ENCODE results near the gene POU2F2.
A peak's percentile ranks its signal among the peaks of the same experiment; 100 is the strongest.

POU2F2 gene

DNA sequence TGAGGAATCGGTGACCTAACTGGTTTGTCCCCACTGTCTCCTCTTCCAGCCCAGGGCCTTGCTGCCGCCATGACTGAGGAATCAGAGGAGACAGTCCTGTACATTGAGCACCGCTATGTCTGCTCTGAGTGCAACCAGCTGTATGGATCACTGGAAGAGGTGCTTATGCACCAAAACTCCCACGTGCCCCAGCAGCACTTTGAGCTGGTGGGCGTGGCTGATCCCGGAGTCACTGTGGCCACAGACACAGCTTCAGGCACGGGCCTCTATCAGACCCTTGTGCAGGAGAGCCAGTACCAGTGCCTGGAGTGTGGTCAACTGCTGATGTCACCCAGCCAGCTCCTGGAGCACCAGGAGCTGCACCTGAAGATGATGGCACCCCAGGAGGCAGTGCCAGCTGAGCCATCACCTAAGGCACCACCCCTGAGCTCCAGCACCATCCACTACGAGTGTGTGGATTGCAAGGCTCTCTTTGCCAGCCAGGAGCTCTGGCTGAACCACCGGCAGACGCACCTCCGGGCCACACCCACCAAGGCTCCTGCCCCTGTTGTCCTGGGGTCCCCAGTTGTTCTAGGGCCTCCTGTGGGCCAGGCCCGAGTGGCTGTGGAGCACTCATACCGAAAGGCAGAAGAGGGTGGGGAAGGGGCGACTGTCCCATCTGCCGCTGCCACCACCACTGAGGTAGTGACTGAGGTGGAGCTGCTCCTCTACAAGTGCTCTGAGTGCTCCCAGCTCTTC lies 53.5 kb downstream of the POU2F2 start:
- no peak for FAIRE-seq

GRCh38 chr19:42078058-42078457 lies 54.2 kb downstream of the POU2F2 start:
- FAIRE-seq: no peak

DNA sequence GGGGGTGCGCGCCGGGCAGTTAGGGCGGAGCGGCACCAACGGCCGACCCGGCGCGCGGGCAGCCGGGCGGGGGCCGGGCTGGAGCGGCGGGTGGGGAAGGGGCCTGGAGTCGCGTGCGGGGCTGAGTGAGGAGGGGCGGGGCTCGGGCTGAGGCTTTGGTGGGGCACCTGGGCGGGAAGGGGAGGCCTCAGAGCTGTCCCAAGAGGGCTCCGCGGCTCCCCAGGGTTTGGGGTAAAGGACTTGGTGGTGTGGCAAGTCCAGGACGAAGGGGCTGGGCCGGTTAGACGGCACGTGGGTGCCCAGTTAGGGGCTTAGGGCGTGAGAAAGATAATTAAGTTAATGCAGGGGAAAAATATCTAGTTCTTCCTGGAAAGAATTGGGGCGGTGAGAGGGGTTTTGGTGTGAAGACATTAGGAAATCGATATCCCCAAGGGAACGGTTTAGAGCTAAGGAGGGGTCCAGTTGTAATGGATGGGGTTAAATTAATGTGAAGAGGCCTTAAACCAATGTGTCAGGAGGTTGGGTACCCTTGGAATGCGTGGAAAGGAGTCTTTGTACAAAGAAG lies 55.8 kb downstream of the POU2F2 start:
- FAIRE-seq: no peak

DNA sequence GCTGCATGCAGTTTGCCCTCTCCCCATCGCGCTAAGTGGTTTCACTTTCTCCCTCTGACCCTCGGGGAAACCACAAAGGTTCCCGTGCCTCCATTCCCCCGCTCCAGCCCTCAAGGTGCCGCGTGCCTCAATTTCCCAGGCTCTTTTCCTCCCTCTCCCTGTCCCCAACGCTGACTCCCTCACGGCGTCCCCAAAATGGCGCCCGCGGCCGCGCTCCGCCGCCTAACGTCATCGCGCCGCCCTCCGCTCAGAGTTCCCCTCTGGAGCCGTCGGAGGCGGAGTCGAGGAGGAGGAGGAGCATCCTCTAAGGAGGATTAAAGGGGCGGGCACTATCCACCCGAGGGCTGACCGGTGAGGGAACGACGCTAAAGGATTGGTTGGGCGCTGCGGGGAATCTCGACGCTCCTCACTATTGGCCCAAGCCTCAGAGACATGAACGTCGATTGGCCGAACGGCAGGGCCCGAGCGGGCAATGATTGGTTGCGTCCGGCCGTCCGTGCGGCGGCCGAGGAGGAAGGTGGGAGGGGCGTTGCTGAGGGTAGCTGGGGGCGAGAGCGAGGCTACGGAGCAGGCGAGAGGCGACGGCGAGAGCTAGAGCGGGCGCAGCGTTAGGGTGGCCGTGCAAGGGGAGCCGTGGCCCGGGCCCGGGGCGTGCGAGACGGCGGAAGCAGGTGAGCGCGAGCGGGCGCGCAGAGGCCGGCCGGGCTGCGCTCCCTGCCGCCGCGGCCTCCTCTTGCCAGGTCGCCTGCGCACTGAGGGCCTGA lies 56.4 kb downstream of the POU2F2 start, which contains the start of gene ZNF574:
Gene ZNF574 (plus strand): TSS at position 551 of the 764 bp plus-strand sequence. CDS start 2,441 bp downstream, outside the sequence.
- FAIRE-seq: peak; percentile 98

DNA sequence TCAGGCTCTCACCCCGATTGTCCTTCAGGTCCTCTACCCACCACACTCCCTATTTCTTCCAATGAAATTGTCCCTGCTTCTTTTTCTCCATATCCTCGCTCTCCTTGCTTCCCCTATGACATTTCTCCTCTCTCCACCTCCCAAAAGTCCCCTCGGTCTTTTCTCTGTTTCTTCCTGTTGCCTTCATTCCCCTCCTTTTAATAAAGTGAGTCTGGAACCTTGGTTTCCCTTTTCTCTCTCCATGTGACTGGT lies 57.0 kb downstream of the POU2F2 start:
- FAIRE-seq: no peak

- no peak for FAIRE-seq
These were observed 57.5 kb downstream of the POU2F2 start for GRCh38 chr19:42074513-42075363.

DNA sequence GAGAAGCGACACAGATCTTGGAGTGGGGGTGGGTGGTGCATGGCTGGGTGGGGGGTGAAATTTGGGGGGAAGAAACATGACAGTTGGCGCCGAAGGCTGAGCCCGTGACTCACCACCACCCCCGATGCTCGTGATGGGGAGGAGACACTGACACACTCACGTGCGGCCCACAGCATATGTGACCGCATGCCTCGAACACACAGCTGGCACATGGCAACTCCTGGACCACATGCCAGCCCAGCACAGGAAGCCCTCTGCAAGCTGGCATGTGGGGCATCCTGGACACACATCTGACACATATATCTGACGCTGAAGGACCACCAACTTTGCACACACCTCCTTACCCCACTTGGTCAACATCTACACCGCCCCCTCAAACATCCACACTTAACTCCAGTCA lies 61.0 kb downstream of the POU2F2 start:
- FAIRE-seq: no peak

GRCh38 chr19:42069619-42070351 lies 62.5 kb downstream of the POU2F2 start, which contains the start of gene GRIK5:
TSS of gene GRIK5 (minus strand) at chr19:42070206. CDS start at chr19:42065770, 4,436 bp downstream.
- FAIRE-seq: no peak

DNA sequence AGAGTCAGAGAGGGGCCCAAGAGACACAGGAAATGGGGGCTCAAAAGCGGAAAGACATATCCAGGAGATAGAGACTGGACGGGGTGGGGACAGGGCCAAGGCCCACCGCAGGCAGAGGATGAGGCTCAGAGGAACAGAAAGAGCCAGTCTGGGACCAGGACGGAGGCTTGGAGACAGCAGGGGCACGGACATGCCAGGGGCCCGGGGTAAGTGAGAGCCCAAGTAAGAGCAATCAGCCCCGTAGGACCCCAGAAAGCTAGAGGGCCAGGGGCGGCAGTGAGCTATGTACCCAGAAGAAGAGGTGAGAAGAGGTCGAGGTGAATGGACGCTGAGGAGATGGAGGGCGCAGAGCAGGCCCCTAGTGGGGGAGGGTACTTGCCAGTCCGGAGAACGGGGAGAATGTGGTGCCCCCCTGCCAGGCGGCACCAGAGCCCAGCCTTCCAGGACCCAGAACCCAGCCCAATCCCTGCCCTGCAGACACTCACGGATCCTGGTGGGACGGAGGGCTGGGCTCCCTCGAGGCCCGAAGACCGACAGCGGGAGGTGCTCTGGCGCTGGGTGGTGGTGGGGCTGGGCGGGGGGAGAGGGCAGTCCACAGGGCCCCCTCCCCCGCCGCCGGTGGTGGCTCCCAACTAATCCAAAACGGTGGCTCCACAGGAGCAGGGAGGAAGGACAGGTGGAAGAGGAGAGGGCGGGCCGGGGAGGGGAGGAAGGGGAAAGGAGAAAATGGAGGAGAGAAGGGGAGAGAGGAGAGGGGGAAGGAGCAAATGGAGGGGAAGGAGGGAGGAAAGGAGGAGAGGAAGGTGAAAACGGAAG lies 63.3 kb downstream of the POU2F2 start:
- FAIRE-seq: no peak

GRCh38 chr19:42068361-42068755 lies 63.9 kb downstream of the POU2F2 start:
- no peak for FAIRE-seq

- FAIRE-seq: no peak
These were observed 64.8 kb downstream of the POU2F2 start for GRCh38 chr19:42067315-42067888.

- no peak for FAIRE-seq
These were observed 66.0 kb downstream of the POU2F2 start for GRCh38 chr19:42066075-42066754.

DNA sequence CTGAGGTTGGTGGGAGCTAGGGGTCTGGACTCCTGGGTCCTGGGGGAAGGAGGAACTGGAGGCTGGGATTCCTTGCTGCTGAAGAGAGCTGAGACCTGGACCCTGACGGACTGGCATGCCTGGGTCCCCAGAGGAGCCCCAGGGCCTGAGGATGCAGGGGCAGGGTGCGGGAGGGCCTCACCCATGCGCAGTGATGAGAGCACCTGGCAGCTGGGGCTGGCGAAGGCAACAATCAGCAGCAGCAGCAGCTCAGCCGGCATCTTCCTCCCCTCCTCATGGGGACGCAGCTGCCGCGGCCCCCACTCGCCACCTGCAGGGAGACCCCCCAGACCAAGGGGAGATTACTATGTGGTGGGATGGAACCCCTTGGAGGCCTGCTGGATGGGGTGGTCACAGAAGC lies 66.7 kb downstream of the POU2F2 start:
- FAIRE-seq: no peak

GRCh38 chr19:42065051-42065450 lies 67.2 kb downstream of the POU2F2 start:
- FAIRE-seq: no peak

- no peak for FAIRE-seq
These were observed 67.8 kb downstream of the POU2F2 start for GRCh38 chr19:42064432-42064831.

- FAIRE-seq: no peak
These were observed 69.9 kb downstream of the POU2F2 start for GRCh38 chr19:42062381-42062780.

DNA sequence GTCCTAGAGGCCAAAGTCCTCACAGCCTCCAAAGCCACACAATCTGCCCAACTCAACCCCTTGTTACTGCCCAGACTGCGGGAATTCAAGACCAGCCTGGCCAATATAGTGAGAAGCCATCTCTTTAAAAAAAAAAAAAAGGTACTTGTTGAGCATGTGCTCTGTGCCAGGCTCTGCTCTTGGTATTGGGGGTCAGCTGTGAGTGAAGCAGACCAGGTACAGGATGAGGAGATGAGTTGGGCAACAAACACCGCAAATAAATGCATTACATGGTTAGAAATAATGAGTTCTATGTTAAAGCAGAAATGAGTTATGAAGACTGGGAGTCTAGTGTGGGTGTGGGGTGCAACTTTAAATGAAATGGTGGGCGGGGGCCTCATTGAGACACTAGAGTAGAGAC lies 72.1 kb downstream of the POU2F2 start:
- FAIRE-seq: no peak

GRCh38 chr19:42059196-42059595 lies 73.0 kb downstream of the POU2F2 start:
- FAIRE-seq: no peak

GRCh38 chr19:42057846-42058245 lies 74.4 kb downstream of the POU2F2 start:
- FAIRE-seq: no peak

DNA sequence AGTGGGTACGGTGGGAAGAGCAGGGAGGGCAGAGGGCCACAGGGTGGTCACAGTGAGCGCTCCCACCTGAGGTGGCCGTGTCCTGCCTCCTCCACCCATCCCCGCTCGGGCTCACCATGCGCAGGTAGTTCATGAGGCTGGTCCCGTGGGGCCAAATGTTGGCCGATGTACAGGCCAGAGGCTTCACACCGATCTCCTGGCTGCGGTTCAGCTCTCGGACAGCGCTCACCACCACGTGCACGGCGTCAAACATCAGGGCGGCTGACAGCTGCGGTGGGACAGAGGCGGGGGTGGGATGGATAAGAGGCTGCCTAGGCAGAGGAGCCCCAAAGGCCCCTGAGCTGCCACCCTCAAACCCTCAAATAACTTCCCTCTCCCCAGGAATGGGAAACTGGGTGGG lies 78.0 kb downstream of the POU2F2 start:
- FAIRE-seq: no peak
